ENCODE data around the gene DCTN2. TPM values are rescaled to one million over a fixed set of nuclear protein-coding genes. Genes with fewer than 3 reads are reported as not detected.

DCTN2 gene
- polyA plus RNA-seq, 1 of the 3 experiments (the other 2 are of a cell fraction), result 122 TPM

DNA sequence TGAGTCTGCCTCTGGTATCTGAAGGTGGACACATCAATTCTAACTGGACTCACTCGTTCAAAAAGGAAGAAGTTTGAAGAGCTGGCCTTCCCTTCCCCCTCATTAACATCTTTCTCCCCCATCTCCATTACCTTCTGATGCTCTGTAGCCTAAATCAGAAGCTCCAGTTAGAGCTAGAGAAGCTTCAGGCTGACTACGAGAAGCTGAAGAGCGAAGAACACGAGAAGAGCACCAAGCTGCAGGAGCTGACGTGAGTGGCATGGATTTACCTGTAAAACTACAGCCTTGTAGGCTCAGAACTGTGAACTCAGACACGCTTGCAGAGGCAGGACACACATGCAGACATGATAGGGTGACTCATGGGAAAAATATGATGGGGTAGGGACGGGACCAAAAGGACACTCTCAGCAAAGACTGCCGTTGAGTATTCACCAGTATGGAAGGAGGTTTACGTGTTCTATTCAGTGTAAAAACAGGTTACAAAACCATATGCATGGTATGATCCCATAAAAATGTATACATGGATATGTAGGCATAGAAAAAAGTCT is 29.7 kb upstream of the DCTN2 start (continued):
- TF ChIP-seq FOXM1 (IDR thresholded peaks at IDR 0.05; ENCODE audit: low read depth) (no peak), FOSL2 (IDR thresholded peaks at IDR 0.05; ENCODE audit: borderline replicate concordance, low read depth) (no peak), MXI1 (IDR thresholded peaks at IDR 0.05; ENCODE audit: low read depth, low read length) (no peak), CHD2 (IDR thresholded peaks at IDR 0.05; ENCODE audit: low read length, partially characterized antibody) (no peak), JUND (IDR thresholded peaks at IDR 0.05) (no peak)
- TF ChIP-seq, protein P1, sequence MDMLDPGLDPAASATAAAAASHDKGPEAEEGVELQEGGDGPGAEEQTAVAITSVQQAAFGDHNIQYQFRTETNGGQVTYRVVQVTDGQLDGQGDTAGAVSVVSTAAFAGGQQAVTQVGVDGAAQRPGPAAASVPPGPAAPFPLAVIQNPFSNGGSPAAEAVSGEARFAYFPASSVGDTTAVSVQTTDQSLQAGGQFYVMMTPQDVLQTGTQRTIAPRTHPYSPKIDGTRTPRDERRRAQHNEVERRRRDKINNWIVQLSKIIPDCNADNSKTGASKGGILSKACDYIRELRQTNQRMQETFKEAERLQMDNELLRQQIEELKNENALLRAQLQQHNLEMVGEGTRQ (IDR thresholded peaks at IDR 0.05; ENCODE audit: borderline replicate concordance, low read depth, low read length), result no peak

DNA sequence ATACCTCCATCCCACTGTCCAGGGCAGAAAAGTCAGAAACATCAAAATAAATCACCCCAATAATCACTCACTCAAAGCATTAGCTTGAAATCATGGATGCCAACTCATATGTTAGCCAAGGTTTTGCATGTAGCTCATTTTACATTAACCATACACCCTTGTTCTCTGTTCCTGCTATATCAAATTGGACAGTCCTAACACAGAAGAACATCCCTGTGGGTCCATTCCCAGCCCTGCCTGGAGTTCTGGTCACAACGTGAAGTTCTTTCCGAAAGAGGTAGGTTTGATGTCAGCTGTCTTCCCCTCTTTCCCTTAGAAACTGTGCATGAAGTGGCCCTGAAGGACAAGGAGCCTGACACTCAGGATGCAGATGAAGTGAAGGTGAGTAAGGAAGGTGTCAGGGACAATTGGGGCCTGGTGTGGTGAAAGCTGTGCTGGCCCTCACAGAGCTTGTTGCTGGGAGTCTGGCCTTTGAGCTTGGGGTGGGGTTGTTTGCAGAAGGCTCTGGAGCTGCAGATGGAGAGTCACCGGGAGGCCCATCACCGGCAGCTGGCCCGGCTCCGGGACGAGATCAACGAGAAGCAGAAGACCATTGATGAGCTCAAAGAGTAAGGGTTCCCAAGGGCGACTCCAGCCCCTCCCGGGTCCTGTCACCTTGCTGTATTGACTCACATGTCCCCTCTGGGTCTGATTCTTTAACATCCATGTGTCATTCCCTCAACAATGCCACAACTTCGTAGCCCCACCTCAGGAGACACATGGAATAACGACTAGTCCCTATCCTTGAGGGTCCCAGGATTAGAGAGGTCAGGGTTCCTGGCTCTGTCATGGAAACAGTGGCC is 29.0 kb upstream of the DCTN2 start:
- POLR2A ChIA-PET, result interaction anchor here (0.6 kb wide), 1 partner anchor 36 kb away, joined by 3 read pairs; no protein-coding TSS in a partner anchor
- Histone ChIP-seq H4K20me1 (ENCODE audit: insufficient read depth) (no peaks in the 10 kb centered on the region), H3K36me3 (replicated peaks in 1 of 2; ENCODE audit: control insufficient read depth in 1 of 2, insufficient read depth in 2 of 2, low read length in 1 of 2) (peaks cover 23 to 71% of the 10 kb centered on the region in 2 experiments), H3K27me3 (ENCODE audit: insufficient read depth) (no peaks in the 10 kb centered on the region), H3F3A (replicated peaks; ENCODE audit: insufficient read depth) (no peaks in the 10 kb centered on the region), H3K4me1 (ENCODE audit: control insufficient read depth in 1 of 2, insufficient read depth in 2 of 2, low read depth in 1 of 2, low read length in 1 of 2) (no peaks in the 10 kb centered on the region), H3K4me3 (ENCODE audit: low read depth in 2 of 2, low read length in 1 of 2) (no peak overlapping the region), H3K79me2 (ENCODE audit: insufficient read depth) (no peaks in the 10 kb centered on the region), H3K27ac (ENCODE audit: low read depth in 2 of 2, low read length in 1 of 2) (no peak overlapping the region), H3K4me2 (no peak overlapping the region), H2AFZ (ENCODE audit: low read depth) (no peak overlapping the region), H3K9me2 (no peaks in the 10 kb centered on the region), H3K9ac (no peak overlapping the region), H3K9me3 (no peaks in the 10 kb centered on the region)
- 73% methylated on average over 6 of the region's 12 CpGs for WGBS (ENCODE audit: low lambda C conversion rate)
- CTCF ChIA-PET, result interaction anchor here (1.1 to 11.3 kb wide), 5 partner anchors 7 to 117 kb away, joined by 5 to 110 read pairs (median 14); partner anchors contain the start of gene B4GALNT1
- no peak for TF ChIP-seq EZH2phosphoT487 (IDR thresholded peaks at IDR 0.05; ENCODE audit: borderline replicate concordance, low read depth)
- TF ChIP-seq RAD21 (IDR thresholded peaks at IDR 0.05; ENCODE audit: low read length), result no peak
- no peak for TF ChIP-seq POLR2AphosphoS5 (IDR thresholded peaks at IDR 0.05; ENCODE audit: low read depth, low read length)
- TF ChIP-seq, protein P2, sequence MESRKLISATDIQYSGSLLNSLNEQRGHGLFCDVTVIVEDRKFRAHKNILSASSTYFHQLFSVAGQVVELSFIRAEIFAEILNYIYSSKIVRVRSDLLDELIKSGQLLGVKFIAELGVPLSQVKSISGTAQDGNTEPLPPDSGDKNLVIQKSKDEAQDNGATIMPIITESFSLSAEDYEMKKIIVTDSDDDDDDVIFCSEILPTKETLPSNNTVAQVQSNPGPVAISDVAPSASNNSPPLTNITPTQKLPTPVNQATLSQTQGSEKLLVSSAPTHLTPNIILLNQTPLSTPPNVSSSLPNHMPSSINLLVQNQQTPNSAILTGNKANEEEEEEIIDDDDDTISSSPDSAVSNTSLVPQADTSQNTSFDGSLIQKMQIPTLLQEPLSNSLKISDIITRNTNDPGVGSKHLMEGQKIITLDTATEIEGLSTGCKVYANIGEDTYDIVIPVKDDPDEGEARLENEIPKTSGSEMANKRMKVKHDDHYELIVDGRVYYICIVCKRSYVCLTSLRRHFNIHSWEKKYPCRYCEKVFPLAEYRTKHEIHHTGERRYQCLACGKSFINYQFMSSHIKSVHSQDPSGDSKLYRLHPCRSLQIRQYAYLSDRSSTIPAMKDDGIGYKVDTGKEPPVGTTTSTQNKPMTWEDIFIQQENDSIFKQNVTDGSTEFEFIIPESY (IDR thresholded peaks at IDR 0.05; ENCODE audit: borderline replicate concordance, low read depth), result no peak
- TF ChIP-seq, protein P3, sequence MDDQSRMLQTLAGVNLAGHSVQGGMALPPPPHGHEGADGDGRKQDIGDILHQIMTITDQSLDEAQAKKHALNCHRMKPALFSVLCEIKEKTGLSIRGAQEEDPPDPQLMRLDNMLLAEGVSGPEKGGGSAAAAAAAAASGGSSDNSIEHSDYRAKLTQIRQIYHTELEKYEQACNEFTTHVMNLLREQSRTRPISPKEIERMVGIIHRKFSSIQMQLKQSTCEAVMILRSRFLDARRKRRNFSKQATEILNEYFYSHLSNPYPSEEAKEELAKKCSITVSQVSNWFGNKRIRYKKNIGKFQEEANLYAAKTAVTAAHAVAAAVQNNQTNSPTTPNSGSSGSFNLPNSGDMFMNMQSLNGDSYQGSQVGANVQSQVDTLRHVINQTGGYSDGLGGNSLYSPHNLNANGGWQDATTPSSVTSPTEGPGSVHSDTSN (IDR thresholded peaks at IDR 0.05), result no peak
- no peak for TF ChIP-seq TAF1 (IDR thresholded peaks at IDR 0.05; ENCODE audit: borderline replicate concordance, low read depth, low read length)
- no peak for TF ChIP-seq FOXJ3 (CRISPR knock-in tag; IDR thresholded peaks at IDR 0.05)
- TF ChIP-seq, protein P4, sequence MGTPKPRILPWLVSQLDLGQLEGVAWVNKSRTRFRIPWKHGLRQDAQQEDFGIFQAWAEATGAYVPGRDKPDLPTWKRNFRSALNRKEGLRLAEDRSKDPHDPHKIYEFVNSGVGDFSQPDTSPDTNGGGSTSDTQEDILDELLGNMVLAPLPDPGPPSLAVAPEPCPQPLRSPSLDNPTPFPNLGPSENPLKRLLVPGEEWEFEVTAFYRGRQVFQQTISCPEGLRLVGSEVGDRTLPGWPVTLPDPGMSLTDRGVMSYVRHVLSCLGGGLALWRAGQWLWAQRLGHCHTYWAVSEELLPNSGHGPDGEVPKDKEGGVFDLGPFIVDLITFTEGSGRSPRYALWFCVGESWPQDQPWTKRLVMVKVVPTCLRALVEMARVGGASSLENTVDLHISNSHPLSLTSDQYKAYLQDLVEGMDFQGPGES (IDR thresholded peaks at IDR 0.05; ENCODE audit: low read depth, low read length), result no peak
- TF ChIP-seq GATA2 (CRISPR knock-in tag; IDR thresholded peaks at IDR 0.05), result no peak
- DNase-seq, result no peak
